ENCODE measurements around the gene UAP1L1.
A peak's percentile ranks its signal among the peaks of the same experiment; 100 is the strongest.

Gene UAP1L1

GRCh38 chr9:137029058-137029936 is 48.0 kb upstream of the UAP1L1 start (continued):
- TF ChIP-seq, protein P1, sequence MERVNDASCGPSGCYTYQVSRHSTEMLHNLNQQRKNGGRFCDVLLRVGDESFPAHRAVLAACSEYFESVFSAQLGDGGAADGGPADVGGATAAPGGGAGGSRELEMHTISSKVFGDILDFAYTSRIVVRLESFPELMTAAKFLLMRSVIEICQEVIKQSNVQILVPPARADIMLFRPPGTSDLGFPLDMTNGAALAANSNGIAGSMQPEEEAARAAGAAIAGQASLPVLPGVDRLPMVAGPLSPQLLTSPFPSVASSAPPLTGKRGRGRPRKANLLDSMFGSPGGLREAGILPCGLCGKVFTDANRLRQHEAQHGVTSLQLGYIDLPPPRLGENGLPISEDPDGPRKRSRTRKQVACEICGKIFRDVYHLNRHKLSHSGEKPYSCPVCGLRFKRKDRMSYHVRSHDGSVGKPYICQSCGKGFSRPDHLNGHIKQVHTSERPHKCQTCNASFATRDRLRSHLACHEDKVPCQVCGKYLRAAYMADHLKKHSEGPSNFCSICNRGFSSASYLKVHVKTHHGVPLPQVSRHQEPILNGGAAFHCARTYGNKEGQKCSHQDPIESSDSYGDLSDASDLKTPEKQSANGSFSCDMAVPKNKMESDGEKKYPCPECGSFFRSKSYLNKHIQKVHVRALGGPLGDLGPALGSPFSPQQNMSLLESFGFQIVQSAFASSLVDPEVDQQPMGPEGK (tag by site-specific recombination; IDR thresholded peaks at IDR 0.05) = peak; percentile 27
- TF ChIP-seq ZNF654 (tag by site-specific recombination; IDR thresholded peaks at IDR 0.05; ENCODE audit: low read depth) = peak; percentile 27
- TF ChIP-seq ZNF280C (tag by site-specific recombination; IDR thresholded peaks at IDR 0.05) = no peak
- peak; percentile 91 for TF ChIP-seq BCL11B (tag by site-specific recombination; IDR thresholded peaks at IDR 0.05; ENCODE audit: low read depth)
- TF ChIP-seq, protein P2, sequence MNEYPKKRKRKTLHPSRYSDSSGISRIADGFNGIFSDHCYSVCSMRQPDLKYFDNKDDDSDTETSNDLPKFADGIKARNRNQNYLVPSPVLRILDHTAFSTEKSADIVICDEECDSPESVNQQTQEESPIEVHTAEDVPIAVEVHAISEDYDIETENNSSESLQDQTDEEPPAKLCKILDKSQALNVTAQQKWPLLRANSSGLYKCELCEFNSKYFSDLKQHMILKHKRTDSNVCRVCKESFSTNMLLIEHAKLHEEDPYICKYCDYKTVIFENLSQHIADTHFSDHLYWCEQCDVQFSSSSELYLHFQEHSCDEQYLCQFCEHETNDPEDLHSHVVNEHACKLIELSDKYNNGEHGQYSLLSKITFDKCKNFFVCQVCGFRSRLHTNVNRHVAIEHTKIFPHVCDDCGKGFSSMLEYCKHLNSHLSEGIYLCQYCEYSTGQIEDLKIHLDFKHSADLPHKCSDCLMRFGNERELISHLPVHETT (tag by site-specific recombination; IDR thresholded peaks at IDR 0.05) = peak; percentile 50; the same call in 1 of the 2 replicates
- no peak for TF ChIP-seq ZNF341 (tag by site-specific recombination; IDR thresholded peaks at IDR 0.05; ENCODE audit: low read depth)
- peak; percentile 69 for TF ChIP-seq KLF8 (tag by site-specific recombination; IDR thresholded peaks at IDR 0.05)
- peak; percentile 54; the same call in 1 of the 2 replicates for TF ChIP-seq ZNF391 (tag by site-specific recombination; IDR thresholded peaks at IDR 0.05; ENCODE audit: borderline replicate concordance, low read depth)
- no peak for TF ChIP-seq ZNF830 (tag by site-specific recombination; IDR thresholded peaks at IDR 0.05; ENCODE audit: low read depth)
- TF ChIP-seq, protein P3, sequence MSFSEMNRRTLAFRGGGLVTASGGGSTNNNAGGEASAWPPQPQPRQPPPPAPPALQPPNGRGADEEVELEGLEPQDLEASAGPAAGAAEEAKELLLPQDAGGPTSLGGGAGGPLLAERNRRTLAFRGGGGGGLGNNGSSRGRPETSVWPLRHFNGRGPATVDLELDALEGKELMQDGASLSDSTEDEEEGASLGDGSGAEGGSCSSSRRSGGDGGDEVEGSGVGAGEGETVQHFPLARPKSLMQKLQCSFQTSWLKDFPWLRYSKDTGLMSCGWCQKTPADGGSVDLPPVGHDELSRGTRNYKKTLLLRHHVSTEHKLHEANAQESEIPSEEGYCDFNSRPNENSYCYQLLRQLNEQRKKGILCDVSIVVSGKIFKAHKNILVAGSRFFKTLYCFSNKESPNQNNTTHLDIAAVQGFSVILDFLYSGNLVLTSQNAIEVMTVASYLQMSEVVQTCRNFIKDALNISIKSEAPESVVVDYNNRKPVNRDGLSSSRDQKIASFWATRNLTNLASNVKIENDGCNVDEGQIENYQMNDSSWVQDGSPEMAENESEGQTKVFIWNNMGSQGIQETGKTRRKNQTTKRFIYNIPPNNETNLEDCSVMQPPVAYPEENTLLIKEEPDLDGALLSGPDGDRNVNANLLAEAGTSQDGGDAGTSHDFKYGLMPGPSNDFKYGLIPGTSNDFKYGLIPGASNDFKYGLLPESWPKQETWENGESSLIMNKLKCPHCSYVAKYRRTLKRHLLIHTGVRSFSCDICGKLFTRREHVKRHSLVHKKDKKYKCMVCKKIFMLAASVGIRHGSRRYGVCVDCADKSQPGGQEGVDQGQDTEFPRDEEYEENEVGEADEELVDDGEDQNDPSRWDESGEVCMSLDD (tag by site-specific recombination; IDR thresholded peaks at IDR 0.05) = peak; percentile 83
- no peak for TF ChIP-seq ZNF549 (tag by site-specific recombination; IDR thresholded peaks at IDR 0.05)
- TF ChIP-seq ZBTB7A (tag by site-specific recombination; IDR thresholded peaks at IDR 0.05; ENCODE audit: low read depth) = peak; percentile 55
- 0 out of 2 replicates have a peak, but pooled peaks have one; percentile 12 for TF ChIP-seq REST (tag by site-specific recombination; IDR thresholded peaks at IDR 0.05)
- peak; percentile 94 for TF ChIP-seq CTCF (tag by site-specific recombination; IDR thresholded peaks at IDR 0.05)
- no peak; the same call in 1 of the 2 replicates for TF ChIP-seq ZNF600 (tag by site-specific recombination; IDR thresholded peaks at IDR 0.05)
- peak; percentile 29 for TF ChIP-seq SP2 (tag by site-specific recombination; IDR thresholded peaks at IDR 0.05)
- no peak for TF ChIP-seq ZIC2 (tag by site-specific recombination; IDR thresholded peaks at IDR 0.05)
- TF ChIP-seq, protein P4, sequence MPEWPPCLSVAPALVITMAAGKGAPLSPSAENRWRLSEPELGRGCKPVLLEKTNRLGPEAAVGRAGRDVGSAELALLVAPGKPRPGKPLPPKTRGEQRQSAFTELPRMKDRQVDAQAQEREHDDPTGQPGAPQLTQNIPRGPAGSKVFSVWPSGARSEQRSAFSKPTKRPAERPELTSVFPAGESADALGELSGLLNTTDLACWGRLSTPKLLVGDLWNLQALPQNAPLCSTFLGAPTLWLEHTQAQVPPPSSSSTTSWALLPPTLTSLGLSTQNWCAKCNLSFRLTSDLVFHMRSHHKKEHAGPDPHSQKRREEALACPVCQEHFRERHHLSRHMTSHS (tag by site-specific recombination; IDR thresholded peaks at IDR 0.05) = no peak
- TF ChIP-seq ZNF146 (tag by site-specific recombination; IDR thresholded peaks at IDR 0.05) = no peak
